Measurements from ENCODE around the gene PCDHB9. TPM values are rescaled to one million over a fixed set of nuclear protein-coding genes. Genes with fewer than 3 reads are reported as not detected.
A peak's percentile ranks its signal among the peaks of the same experiment; 100 is the strongest.

Gene PCDHB9
- total RNA-seq (2011; cell fraction: chromatin; rRNA removed; ENCODE audit: low replicate concordance) = not detected in 2 replicates
- total RNA-seq (2011; cell fraction: nucleolus; rRNA removed) = not detected in 2 replicates
- total RNA-seq (2011; cell fraction: nucleoplasm; rRNA removed) = not detected in 2 replicates
- total RNA-seq (2014; rRNA removed) = not detected in 2 replicates
- not detected in 2 replicates for total RNA-seq (2014; rRNA removed; fragmentation: Illumina TruSeq; extraction: Trizol)
- total RNA-seq (2015; rRNA removed; fragmentation: Illumina TruSeq; extraction: Trizol) = not detected in 2 replicates
- not detected in 2 replicates for total RNA-seq (2021)
- not detected in 2 replicates for polyA plus RNA-seq (2011; rRNA removed)
- polyA plus RNA-seq (2011; cell fraction: cytosol; rRNA removed) = not detected in 2 replicates
- polyA plus RNA-seq (2011; cell fraction: nucleus; rRNA removed) = not detected in 2 replicates
- polyA plus RNA-seq (2012) = not detected in 2 replicates
- not detected in 2 replicates for polyA plus RNA-seq (2014; fragmentation: Illumina TruSeq; extraction: Trizol)
- polyA plus RNA-seq (2014; fragmentation: Nextera tagmentation; extraction: Ambion mirVana) = not detected
- polyA plus RNA-seq (2014; rRNA removed) = not detected in 2 replicates
- polyA minus RNA-seq (2011; rRNA and poly(A)+ RNA removed) = not detected in 2 replicates
- polyA minus RNA-seq (2011; cell fraction: cytosol; rRNA and poly(A)+ RNA removed) = not detected in 2 replicates
- not detected in 2 replicates for polyA minus RNA-seq (2011; cell fraction: nucleus; rRNA and poly(A)+ RNA removed)
- not detected for Bru-seq, nascent RNA
- not detected for BruChase-seq, experiment 1, labeled RNA remaining after a 2-hour chase
- BruChase-seq, experiment 2, labeled RNA remaining after a 6-hour chase = percentile 10 among the genes with signal in this experiment
- long read RNA-seq, experiment 1 = 0 reads
- long read RNA-seq, experiment 2 = 0 reads
- long read RNA-seq, experiment 3 = 0 reads

DNA sequence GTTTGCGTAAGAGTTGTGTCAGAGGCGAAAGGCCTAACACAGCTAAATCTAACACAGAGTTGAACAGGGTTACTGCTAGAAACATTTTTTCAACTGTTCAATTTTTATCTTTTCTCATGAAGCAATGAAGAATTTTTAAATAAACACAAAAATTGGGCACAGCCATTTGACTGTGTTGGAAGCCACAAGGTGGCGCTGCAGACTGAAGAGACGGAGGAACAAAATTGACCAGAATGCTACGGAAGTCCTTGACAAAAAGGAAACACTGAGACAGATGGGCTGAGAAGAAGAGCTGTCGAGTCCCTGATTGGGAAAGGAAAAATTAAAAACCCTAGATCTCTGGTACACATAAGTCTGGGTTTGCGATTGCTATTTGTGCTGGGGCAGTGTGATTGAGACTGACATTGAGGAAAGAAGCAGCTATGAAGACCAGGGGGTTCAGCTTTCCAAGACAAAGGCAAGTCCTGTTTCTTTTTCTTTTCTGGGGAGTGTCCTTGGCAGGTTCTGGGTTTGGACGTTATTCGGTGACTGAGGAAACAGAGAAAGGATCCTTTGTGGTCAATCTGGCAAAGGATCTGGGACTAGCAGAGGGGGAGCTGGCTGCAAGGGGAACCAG, at the start of gene PCDHB9:
PCDHB9 (plus strand) TSS at position 265 of the 616 bp plus-strand sequence; CDS start at position 423, 158 bp downstream.
- H4K20me1 ChIP-seq (replicated peaks; ENCODE audit: control insufficient read depth, insufficient read depth, low read length) = no peaks in the 10 kb centered on the region
- no peak within 1 kb of the TSS for H3K4me2 ChIP-seq (ENCODE audit: insufficient read depth, low read length)
- peak; percentile 13 to 37 (median 17) for DNase-seq (ENCODE audit: extremely low read depth in 1 of 4, low spot score in 3 of 4)

More for the DNA sequence above, at the start of gene PCDHB9:
- Histone ChIP-seq H3K9ac (ENCODE audit: insufficient read depth in 1 of 2, low read depth in 2 of 2, low read length in 2 of 2) (no peak within 1 kb of the TSS), H3K27ac (ENCODE audit: extremely low read depth, low read depth, low read length) (no peak within 1 kb of the TSS), H3K27me3 (ENCODE audit: control insufficient read depth in 2 of 2, insufficient read depth in 2 of 2, low read length in 2 of 2) (no peaks in the 10 kb centered on the region; a peak in 1 of 5 replicates), H3K4me3 (no peak within 1 kb of the TSS), H3K36me3 (ENCODE audit: control insufficient read depth, insufficient read depth, low read length) (no peaks in the 10 kb centered on the region), H3K9me3 (replicated peaks; ENCODE audit: control insufficient read depth, insufficient read depth, low read depth, low read length) (no peaks in the 10 kb centered on the region), H3K9me1 (ENCODE audit: control insufficient read depth, insufficient read depth, low read length) (no peaks in the 10 kb centered on the region), H3K79me2 (ENCODE audit: control insufficient read depth, insufficient read depth, low read length) (no peaks in the 10 kb centered on the region), H3K4me1 (replicated peaks in 1 of 2; ENCODE audit: control insufficient read depth in 2 of 2, insufficient read depth in 2 of 2, low read length in 2 of 2) (no peaks in the 10 kb centered on the region), H2AFZ (ENCODE audit: low read depth, low read length) (0 out of 2 replicates have a peak within 1 kb of the TSS, but pooled peaks have one; percentile 40)
- in situ Hi-C loops (cut with MboI) (no loop called here), intact Hi-C loops (cut with micrococcal nuclease) (loop anchor here (1.0 kb wide), 1 partner anchor 12 kb away; no protein-coding TSS in a partner anchor)
- WGBS (ENCODE audit: insufficient coverage, low coverage, missing lambda C conversion rate) = 7% methylated on average over 9 of the region's 9 CpGs
- BruUV-seq (replicated peaks) = no TSS peak
- 0 out of 4 replicates have a peak, but pooled peaks of 1 of the 2 experiments have one; percentile 11 for TF ChIP-seq RAD21 (CRISPR knock-in tag; conservative IDR thresholded peaks at IDR 0.05 in 1 of 2, IDR thresholded peaks at IDR 0.05 in 1 of 2)
- TF ChIP-seq CBX2 (IDR thresholded peaks at IDR 0.05; ENCODE audit: insufficient read depth, low read length, poor library complexity, severe bottlenecking) = no peak
- TF ChIP-seq, protein P1, sequence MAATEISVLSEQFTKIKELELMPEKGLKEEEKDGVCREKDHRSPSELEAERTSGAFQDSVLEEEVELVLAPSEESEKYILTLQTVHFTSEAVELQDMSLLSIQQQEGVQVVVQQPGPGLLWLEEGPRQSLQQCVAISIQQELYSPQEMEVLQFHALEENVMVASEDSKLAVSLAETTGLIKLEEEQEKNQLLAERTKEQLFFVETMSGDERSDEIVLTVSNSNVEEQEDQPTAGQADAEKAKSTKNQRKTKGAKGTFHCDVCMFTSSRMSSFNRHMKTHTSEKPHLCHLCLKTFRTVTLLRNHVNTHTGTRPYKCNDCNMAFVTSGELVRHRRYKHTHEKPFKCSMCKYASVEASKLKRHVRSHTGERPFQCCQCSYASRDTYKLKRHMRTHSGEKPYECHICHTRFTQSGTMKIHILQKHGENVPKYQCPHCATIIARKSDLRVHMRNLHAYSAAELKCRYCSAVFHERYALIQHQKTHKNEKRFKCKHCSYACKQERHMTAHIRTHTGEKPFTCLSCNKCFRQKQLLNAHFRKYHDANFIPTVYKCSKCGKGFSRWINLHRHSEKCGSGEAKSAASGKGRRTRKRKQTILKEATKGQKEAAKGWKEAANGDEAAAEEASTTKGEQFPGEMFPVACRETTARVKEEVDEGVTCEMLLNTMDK (IDR thresholded peaks at IDR 0.05; ENCODE audit: borderline replicate concordance, insufficient read depth, low read depth, low read length, poor library complexity, severe bottlenecking) = peak; percentile 59
- TF ChIP-seq, protein P2, sequence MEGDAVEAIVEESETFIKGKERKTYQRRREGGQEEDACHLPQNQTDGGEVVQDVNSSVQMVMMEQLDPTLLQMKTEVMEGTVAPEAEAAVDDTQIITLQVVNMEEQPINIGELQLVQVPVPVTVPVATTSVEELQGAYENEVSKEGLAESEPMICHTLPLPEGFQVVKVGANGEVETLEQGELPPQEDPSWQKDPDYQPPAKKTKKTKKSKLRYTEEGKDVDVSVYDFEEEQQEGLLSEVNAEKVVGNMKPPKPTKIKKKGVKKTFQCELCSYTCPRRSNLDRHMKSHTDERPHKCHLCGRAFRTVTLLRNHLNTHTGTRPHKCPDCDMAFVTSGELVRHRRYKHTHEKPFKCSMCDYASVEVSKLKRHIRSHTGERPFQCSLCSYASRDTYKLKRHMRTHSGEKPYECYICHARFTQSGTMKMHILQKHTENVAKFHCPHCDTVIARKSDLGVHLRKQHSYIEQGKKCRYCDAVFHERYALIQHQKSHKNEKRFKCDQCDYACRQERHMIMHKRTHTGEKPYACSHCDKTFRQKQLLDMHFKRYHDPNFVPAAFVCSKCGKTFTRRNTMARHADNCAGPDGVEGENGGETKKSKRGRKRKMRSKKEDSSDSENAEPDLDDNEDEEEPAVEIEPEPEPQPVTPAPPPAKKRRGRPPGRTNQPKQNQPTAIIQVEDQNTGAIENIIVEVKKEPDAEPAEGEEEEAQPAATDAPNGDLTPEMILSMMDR (IDR thresholded peaks at IDR 0.05 in 2 of 3, conservative IDR thresholded peaks at IDR 0.05 in 1 of 3; ENCODE audit: insufficient read depth in 2 of 3, low read depth in 1 of 3, low read length in 3 of 3) = peak; percentile 48 to 62 (median 62); a peak in 5 of 6 replicates
- no peak for TF ChIP-seq GTF2E2 (tag; IDR thresholded peaks at IDR 0.05)
- TF ChIP-seq MYC (IDR thresholded peaks at IDR 0.05; ENCODE audit: low read depth, low read length) = no peak
- TF ChIP-seq MYC (CRISPR knock-in tag; IDR thresholded peaks at IDR 0.05; ENCODE audit: borderline replicate concordance, low read depth) = no peak
- TF ChIP-seq SMARCA4 (IDR thresholded peaks at IDR 0.05) = 0 out of 2 replicates have a peak, but pooled peaks have one; percentile 15
- ChIA-PET CTCF (ENCODE audit: low intra/inter-chr PET ratio) (no interaction called here), POLR2A (no interaction called here)
- ATAC-seq = peak; percentile 61; the same call in 2 of the 3 replicates
- peak; percentile 67 for FAIRE-seq
